Suprapubic skin (tissue), 4 donors: Measurements from ENCODE around the gene RANBP3L.

Source experiments
- CTCF ChIP-seq, 2 donors: fragments of 200-600 bp in 1 of 2; fragments of 450-650 bp in 1 of 2; sonication (generic) in 1 of 2; IDR thresholded peaks; one replicate each; pipeline ENCODE4 v1.5.1; 2016 to 2019; ENCODE audit warnings: antibody characterized with exemption in 2 of 2, mild to moderate bottlenecking in 1 of 2, moderate library complexity in 1 of 2
- EP300 ChIP-seq: sonication (generic); formaldehyde crosslinking; IDR thresholded peaks from one replicate; pipeline ENCODE4 v1.6.1; 2017; ENCODE audit warnings: antibody characterized with exemption
- POLR2A ChIP-seq, 2 donors: fragments of 450-650 bp; IDR thresholded peaks; one replicate each; pipeline ENCODE4 v1.6.1; 2017; ENCODE audit warnings: antibody characterized with exemption in 2 of 2, mild to moderate bottlenecking in 2 of 2, moderate library complexity in 2 of 2
- POLR2AphosphoS5 ChIP-seq, 3 donors: sonication (generic); formaldehyde crosslinking; IDR thresholded peaks; one replicate each; pipeline ENCODE4 v1.6.1; 2017; ENCODE audit warnings: antibody characterized with exemption in 3 of 3

- TF ChIP-seq EP300 (no peak), CTCF (IDR thresholded peaks at IDR 0.05) (no peak), POLR2A (IDR thresholded peaks at IDR 0.05) (no peak), POLR2AphosphoS5 (IDR thresholded peaks at IDR 0.05) (no peak)
Observed at GRCh38 chr5:36270876-36271575, 30.7 kb downstream of the RANBP3L start.
